Skin of body (tissue), 2 donors: ENCODE measurements around the gene SETBP1. TPM values are rescaled to one million over a fixed set of nuclear protein-coding genes. Genes with fewer than 3 reads are reported as not detected.

Experiments used
- DNase-seq: peaks from one replicate; lab custom pipeline; 2025; lab: John Stamatoyannopoulos, UW
- total RNA-seq: library from RNA; depleted of rRNA; stranded (reverse); fragments of >200 nt; gene quantifications from one replicate; pipeline ENCODE4 v1.2.3, GENCODE V29; 2014

The SETBP1 gene
- total RNA-seq, 1 donor from 2014 or later = 24.1 TPM

DNA sequence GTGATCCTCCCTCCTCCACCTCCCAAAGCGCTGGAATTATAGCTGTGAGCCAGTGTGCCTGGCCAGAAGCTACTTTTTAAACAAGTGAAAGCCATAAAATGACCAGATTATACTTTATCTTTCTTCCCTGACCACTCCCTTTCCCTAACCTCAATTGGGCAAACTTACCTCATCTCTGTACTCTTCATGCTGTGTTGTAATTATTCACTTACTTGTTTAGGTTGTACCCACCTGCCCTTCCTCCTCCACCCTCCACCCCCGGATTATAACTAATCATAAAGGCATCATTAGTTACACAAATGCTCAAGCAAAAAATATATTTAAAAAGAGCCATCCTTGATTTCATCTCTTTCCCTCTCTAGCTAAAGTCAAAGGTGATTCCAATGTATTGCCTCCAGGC is 279.9 kb downstream of the SETBP1 start:
- no peak for DNase-seq

DNA sequence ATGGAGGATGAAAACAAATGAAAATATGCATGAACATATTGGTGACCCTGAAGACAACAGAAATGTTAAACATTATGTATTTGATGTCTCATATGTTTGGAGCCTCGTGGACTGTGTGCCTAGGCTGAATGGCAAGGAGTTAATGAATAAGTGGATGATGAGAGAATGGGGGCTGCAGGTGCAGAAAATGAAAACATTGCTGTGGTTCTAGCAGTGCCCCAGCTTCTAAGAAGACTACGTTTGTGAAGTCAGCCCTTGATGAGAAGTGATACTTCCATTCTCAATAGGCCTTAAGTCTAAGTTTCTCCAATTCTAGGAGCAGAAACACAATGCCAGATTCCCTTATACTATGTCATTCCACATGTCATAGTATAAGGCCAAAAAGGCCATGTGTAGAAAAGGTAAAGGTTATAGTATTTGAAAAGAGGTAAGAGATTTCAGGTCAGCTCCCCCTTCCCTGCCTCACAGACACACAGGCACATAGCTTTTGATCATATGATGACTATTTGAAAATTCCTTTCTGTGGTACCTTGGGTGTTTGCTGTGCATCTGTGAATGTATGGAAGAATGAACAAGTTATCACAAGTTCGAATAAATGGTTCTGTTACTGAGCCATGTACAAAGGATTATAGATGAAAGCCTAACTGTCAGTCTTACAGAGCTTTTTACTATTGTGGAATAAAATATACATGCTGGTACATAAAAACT is 280.8 kb downstream of the SETBP1 start:
- DNase-seq = no peak

DNA sequence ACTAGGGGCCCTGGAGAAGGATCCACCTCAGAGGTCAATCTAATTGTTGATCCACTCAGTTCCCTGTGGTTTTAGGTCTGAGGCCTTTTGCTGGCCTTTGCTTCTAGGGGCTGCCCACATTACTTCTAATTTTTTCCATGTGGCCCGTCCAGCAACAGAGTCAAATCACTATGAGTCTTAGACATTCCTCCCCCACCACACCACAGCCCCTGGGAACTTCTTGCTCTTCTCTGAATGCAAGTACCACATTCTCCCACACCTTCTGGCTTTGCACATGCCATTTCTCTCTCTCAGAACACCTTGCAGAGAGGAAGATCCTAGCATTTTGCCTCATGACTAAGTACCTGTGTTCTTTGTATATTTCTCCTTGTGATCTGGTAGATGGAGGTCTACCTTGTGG is 286.9 kb downstream of the SETBP1 start:
- DNase-seq = no peak

DNA sequence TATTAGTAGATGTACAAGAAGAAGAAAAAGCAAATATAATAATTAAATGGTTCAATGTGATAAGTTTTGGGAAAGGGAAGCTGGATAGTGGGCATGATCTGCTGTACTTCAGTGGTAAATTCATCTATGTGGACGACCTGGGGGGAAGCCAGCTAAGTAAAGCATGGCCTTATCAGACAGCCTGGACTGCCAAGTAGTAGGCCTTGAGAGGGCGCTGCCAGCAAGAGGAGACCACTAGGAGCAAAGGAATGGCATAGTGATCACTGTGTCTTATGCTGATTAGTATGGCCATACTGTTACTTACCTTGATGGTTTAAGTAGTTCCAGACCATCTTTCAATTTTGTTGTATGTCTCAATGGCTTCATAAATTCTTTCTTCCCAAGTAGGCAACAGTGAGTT is 287.6 kb downstream of the SETBP1 start:
- no peak for DNase-seq

DNA sequence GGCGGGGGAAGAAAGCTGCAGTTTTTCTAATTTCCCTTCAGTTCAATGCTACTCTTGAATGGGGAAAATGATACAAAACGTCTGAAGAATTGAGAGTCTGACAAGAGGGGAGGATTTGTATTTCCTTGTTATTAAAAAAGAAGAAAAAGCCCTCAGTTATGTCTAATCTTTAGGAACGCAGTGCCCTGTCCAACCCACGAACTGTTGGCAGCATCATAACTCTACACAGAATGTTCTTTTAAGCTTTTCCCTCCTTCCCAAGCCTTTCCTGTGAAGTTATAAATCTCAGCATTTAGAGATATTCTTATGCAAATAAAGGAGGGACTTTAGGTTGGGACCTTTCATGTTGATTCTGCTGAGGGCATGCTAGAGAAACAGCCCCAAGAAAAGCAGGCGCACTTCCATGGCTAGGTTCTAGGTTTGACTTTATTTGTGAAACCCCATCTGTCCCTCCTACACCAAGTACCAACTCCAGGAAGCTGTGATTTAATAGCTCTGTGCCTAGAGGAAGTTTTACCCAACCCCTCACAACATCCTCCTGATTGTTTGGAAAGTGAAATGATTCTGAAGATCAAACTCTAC is 288.6 kb downstream of the SETBP1 start:
- no peak for DNase-seq

DNA sequence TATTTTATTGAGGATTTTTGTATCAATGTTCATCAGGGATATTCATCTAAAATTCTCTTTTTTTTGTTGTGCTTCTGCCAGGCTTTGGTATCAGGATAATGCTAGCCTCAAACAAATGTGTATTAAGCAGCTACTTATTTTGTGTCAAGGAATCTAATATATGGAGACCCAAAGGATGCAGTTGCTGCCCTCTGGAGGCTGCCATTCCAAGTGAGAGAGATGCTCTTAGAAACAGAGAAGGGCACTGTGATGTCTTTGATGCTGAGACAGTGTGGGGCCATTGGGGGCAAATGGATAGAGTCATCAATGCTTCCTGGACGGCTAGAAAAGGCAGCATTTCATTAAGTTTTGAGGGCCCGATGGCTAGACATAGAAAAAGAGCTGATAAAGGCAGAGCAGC is 292.6 kb downstream of the SETBP1 start:
- DNase-seq = no peak

DNA sequence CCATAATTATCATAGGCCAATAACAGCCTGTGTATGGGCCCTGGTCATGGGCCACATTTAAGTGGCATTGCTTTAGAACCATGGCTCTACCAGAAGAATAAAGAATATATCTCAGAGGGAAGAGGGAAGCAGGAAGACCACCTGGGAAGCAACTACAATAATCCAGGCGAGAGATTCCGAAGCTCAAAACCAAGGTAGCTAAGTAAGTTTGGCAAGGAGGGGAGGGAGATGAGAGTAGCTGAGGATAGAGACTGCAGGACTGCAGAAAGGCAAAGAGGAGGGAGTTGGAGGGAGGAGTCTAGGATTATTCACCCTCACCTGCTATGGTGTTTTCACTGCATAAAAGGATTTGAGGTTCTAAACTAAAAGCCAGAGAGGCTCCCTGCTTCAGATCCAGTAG is 293.5 kb downstream of the SETBP1 start:
- DNase-seq = no peak

DNA sequence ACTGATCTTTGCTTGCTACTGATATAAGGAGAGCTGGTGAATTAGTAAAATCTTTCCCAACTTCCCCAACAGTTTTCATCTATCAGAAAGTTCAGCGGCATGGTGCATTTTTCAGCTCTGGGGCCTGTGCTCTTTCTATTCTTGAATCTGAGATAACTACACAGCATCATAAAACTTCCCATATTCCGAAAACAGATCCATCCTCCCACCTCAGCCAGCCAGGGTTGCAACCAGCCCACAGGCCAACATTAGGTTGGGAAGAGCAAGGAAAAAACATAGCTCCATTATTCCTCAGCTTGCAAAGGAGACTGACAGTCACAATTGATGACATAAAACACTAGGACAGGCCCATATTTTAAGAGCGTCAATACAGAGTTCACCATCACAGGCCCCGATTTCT is 297.2 kb downstream of the SETBP1 start:
- DNase-seq = no peak

DNA sequence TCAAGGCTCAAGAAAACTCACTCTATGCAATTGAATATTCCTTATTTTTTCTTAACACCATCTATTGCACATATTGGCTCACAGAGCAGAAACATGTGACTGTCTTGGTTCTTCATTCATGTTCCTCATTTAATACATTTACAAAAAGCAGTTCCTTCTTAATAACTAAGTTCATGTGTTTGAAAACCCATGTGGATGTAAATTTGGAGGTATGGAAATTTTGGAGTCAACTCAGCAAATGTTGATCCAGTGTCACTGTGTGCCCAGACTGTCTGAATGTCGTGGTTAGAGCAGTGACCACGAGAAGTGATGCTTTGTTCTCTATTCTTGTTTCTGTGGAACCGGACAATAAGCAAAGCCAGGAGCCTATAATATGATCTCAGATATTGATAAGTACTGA is 299.1 kb downstream of the SETBP1 start:
- no peak for DNase-seq

DNA sequence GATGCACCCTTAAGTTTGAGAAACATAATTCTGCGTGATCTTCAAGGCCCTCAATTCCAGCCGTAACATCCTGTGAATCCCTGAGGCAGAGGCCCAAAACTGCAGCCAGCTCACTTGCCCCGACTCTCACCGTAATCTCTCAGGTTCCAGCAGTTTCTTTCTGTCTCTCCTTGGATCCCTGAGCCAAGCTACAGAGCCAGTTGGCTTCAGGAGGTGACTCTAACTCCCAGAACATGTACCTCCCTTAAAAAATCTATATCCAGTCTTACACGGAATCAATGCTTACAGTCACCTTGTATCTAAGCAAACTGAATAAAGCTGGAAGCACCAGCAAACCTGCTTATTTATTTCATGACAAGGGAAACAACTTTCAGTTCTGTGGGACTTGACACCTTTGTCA is 300.4 kb downstream of the SETBP1 start:
- no peak for DNase-seq

DNA sequence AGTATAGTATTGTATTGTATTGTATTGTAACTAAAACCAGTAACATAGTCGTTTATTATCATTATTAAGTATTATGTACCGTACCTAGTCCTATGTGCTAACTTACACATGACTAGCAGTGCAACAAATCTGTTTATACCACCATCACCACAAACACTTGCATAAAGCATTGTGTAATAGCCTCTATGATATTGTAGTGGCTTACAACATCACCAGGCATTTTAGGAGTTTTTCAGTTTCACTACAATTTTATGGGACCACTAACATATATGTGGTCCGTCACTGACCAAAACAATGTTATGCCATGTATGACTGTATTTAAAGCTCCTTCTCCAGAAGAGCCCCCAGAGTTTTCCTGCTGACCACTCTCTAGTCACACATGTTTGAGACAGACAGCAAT is 306.2 kb downstream of the SETBP1 start:
- DNase-seq = no peak

DNA sequence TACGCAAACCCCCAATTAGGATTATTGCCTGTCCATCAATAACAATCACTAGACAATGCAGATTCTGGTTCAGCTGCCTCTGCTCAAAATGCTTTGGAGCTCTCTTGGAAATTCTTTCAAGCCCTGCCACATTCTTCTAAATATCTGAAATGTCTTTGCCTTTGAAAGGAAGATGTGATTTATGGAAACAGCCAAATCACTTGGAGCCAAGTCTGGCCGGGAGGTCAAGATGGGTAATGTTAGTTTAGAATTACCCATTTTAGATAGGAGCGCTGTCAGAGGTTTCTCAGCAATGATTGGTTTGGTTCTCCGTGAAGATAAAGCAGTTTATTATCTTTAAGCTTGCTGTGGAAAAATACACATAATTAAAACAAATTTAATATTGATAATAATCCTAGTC is 306.7 kb downstream of the SETBP1 start:
- DNase-seq = no peak

DNA sequence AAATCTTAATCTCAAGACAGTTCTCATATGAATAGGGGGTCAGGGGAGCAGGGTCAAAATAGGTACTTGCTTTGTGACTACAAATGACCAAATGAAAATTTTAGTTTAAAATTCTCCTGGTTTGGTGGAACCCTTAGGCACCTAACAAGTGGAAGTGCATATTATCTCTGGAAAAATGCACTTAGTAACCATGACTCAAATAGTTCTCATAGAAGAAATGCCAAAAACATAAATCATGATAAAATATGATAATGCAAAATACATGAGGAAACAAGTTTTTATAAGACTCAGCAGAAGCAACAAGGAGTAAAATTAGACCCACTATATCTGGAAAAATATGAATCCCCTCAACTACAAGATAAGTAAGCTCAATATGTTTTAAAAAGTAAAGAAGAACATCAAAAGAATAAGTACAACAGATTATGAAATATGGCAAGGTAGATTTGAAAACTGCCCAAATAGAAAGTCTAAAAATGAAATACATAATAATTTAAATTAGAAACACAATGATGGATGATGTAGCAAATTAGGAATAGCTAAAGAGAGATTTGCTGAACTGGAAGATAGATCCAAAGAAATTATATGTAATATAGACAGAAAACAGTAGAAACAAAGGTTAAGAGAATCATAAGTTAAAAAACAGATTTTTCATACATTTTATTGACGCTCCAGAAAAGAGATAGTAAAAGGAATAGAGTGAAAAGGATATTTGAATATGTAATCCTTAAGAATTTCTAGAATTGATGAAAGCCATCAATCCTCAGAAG is 308.3 kb downstream of the SETBP1 start:
- no peak for DNase-seq

DNA sequence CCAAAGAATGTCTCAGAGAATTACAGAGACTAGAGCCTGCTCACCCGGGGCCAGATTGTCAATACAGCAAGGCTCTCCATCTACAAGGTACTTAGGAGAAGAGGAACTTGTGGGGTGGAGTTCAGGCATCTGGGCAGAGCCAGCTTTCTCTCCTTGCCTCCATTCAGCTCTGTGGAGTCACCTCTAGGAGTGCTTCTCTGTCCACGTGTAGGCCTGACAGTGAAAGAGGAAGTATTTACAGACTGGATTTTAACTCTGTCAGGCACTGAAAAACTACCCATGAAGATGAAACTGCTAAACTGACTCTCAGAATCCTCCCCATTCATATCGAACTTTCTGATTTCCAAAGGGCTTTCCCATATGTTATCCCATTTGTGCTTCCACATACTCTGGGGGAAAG is 315.6 kb downstream of the SETBP1 start:
- DNase-seq = no peak

DNA sequence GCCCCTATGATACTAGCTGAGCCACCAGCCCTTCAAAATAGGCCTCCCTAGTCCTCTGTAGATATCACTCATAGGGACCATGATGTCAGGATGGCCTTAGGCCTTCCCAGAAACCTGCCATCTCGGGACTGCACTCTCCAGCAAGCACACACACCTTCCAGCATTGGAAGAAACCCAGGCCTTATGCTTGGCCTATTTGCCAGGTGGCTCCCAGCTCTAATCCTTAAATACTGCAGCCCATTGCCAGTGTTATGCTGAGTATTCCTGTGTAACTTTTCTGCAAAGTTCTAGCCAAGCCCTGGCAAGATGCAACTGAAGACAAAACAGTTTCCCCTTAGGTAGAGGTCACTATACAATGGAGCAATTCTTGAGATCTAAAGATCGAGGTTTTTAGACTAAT is 316.5 kb downstream of the SETBP1 start:
- no peak for DNase-seq

DNA sequence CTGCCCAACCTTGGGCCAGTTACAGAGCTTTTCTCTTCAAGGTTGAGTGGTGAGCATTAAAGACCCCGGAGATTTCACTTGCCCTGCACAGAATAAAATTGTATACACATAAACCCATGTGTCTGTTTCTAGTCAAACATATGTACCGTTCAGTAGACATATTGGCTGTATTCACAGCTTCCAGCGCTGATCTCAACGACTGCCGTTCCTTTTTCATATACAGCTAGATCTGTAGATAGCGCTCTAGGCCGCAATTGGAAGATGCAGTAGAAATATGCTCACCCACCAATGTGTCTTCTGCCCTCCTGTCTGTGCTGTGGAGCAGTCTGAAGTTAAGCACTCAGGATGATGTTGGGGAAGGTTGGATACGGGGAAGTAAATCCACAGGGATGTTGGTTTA is 317.7 kb downstream of the SETBP1 start:
- no peak for DNase-seq

DNA sequence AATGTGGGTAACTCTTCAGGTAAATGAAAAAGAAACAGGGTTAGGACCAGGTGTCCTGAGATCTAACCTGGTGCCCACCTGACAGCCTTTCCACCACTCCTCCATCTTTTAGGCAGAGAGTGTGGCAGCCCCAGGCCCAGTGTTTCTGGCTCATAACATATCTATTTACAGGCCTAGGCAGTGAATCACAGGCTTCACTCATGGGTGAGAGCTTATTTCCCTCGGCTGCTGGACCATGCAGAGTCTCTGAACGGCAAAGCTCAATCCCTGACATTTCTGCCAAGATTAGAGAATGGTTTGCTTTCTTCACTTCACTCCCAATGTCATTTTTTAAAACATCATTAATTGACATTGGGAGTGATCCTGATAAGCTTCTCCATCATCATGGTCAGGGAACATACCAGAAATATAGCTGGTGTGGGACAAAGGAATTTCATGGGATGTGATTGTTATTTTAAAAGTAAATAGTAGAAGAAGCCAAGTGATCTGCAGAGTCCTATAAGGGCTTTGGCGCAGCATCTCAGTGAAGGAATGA is 323.9 kb downstream of the SETBP1 start:
- no peak for DNase-seq

DNA sequence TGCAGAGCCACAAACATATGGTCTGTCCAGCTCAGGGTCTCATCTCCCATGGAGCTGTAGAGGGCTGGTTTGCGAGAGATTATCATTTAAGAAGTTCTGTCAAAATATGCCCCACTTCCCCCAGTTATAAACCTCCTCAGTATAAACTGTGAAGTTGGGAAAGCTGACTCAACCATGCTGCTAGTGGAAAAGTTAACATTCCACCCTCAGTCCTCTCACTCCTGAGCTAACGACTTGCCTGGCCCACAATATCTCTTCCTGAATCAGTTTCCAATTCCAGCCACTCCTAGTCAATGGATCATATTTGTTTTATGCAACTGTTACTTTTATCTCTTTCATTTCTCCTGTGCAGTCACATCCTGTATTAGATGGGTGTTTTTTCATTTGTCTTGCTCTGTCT is 326.2 kb downstream of the SETBP1 start:
- DNase-seq = no peak

DNA sequence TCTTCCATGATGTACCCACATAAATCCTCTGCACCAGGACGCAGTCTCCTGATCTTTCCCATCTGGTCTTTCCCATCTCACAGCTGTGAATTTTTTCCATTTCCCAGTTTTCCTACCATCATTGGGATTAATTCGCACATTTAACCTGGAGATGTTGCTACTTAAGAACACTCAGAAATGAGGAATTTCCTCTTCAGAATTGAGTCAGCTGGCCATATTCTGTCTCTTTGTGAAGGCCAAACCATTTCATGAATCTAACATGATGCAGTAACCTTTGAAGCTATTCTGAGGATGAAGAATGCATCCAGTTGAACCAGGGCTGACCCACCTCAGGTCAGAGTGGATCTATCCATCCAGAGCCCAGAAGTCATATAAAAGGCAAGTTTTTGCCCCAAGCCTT is 326.8 kb downstream of the SETBP1 start:
- no peak for DNase-seq

DNA sequence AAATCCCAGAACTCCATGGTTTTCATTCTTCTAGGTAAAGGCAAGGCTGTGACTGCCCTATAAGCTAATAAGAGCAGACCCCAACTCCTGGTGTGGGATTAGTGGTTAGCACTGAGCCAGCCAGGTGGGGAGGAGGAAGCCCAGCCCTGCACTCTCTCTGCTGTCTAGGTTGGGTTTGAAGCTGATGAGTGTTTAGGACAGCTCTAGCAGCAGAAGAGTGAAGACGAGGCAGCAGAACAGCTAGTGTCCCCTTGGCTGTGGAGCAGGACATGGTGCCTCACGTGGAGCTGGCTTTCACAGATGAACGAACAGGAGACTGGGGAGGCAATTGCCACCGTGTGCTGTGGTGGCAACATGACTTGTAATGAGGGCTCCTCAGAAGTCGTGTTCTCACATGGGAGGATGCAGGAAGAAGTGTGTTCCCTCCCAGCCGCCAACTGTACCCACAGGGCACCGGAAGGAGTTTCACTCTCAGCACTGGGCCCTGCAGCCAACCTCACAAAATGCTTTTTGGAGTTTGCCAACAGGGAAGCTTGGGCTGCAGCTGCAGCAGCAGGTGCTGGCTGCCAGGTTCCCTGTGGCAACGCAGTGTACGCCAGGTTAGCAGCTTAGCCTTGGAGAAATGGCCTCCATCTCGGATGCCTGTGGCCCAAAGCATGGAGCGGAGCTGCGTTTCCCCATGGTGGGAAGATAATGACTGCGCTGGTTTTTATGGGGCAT is 328.2 kb downstream of the SETBP1 start:
- no peak for DNase-seq

DNA sequence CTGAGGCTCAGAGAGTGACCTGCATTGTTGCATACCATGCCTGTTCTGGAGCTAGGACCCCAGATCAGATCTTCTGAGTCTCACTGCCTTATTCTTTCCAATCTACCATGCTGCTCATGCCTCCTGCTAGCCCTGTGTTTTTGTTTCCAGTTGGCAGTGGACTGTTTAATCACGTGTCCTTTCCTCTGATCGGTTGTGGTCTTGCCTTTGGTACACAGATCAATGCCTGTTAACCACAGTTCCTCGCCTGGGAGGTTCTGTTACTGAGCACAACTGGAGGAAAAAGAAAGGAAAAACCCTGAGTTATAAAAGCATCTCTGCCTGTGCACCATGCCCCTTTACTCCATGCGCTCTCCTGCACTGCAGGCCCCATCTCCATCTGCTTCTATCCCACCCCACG is 329.1 kb downstream of the SETBP1 start:
- DNase-seq = no peak

DNA sequence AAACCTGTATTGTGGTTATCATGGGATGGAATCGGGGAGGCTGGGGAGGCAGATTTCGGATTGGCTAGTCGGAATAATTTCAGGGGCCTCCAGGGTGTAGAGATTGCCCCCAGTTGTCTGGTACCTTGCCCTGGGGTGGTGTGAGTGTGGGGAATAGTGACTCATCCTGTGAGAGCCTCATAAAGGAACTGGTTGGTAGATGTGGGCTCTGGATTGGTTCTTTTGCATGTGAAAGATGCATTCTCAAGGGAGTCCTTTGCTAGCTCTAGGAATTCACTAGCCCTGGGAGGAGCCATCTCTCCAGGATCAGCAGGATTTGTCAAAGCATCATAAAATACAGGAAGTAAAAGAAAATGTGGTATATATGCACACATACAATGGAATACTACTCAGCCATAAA is 331.6 kb downstream of the SETBP1 start:
- DNase-seq = no peak
